Kidney capillary endothelial cell (primary cell): ENCODE measurements around the gene CCDC178.
"Not testable (repeated sequence)": the region's sequence is repeated elsewhere in the genome, so short reads cannot be mapped to it uniquely, and the experiment has no call there.

ENCODE experiments used
- DNase-seq: peaks from one replicate; pipeline ENCODE4 v3.0.0-alpha.2; 2018; ENCODE audit warnings: low spot score

CCDC178 gene

GRCh38 chr18:33440060-33441043, at the start of gene CCDC178:
TSS of gene CCDC178 (minus strand) at chr18:33440721. CDS start at chr18:33412088, 28,633 bp downstream.
- peak; percentile 52 for DNase-seq

GRCh38 chr18:33483908-33484307, 43.4 kb upstream of the CCDC178 start:
- no peak for DNase-seq

GRCh38 chr18:33472509-33472908, 32.0 kb upstream of the CCDC178 start:
- no peak for DNase-seq

- no peak for DNase-seq
Observed at GRCh38 chr18:33470216-33470615, 29.7 kb upstream of the CCDC178 start.

- DNase-seq = no peak
Observed at GRCh38 chr18:33469699-33470098, 29.2 kb upstream of the CCDC178 start.

GRCh38 chr18:33467531-33467930, 27.0 kb upstream of the CCDC178 start:
- no peak for DNase-seq

GRCh38 chr18:33466822-33467221, 26.3 kb upstream of the CCDC178 start:
- no peak for DNase-seq

GRCh38 chr18:33460681-33461080, 20.2 kb upstream of the CCDC178 start:
- DNase-seq = no peak

- DNase-seq = no peak
Observed at GRCh38 chr18:33459612-33460011, 19.1 kb upstream of the CCDC178 start.

GRCh38 chr18:33446604-33447003, 6.1 kb upstream of the CCDC178 start:
- no peak for DNase-seq

- DNase-seq = no peak
Observed at GRCh38 chr18:33444709-33445108, 4.2 kb upstream of the CCDC178 start.

- no peak for DNase-seq
Observed at GRCh38 chr18:33432857-33433256, 7.7 kb downstream of the CCDC178 start.

GRCh38 chr18:33427549-33427948, 13.0 kb downstream of the CCDC178 start:
- no peak for DNase-seq

- no peak for DNase-seq
Observed at GRCh38 chr18:33424266-33424946, 16.1 kb downstream of the CCDC178 start.

GRCh38 chr18:33421225-33421624, 19.3 kb downstream of the CCDC178 start:
- DNase-seq = no peak

- DNase-seq = peak; percentile 5
Observed at GRCh38 chr18:33404244-33404873, 36.2 kb downstream of the CCDC178 start.

GRCh38 chr18:33398939-33399338, 41.6 kb downstream of the CCDC178 start:
- DNase-seq = not testable (repeated sequence)

- DNase-seq = no peak
Observed at GRCh38 chr18:33375829-33376228, 64.7 kb downstream of the CCDC178 start.

- DNase-seq = no peak
Observed at GRCh38 chr18:33372442-33372841, 68.1 kb downstream of the CCDC178 start.

GRCh38 chr18:33369711-33370449, 70.6 kb downstream of the CCDC178 start:
- DNase-seq = no peak

- no peak for DNase-seq
Observed at GRCh38 chr18:33356735-33357134, 83.8 kb downstream of the CCDC178 start.

GRCh38 chr18:33355756-33356155, 84.8 kb downstream of the CCDC178 start:
- no peak for DNase-seq
